Bone marrow (tissue), 2 donors: ENCODE measurements around the gene B4GALT6.

ENCODE experiments used
- DNase-seq, 2 donors: peaks; one replicate each; lab custom pipeline; 2025; lab: John Stamatoyannopoulos, UW

Gene B4GALT6

GRCh38 chr18:31658670-31659575, 25.5 kb downstream of the B4GALT6 start:
- peak in 1 of 2 donors; percentile 96 for DNase-seq

GRCh38 chr18:31657823-31658669, 26.3 kb downstream of the B4GALT6 start:
- no peak for DNase-seq

- no peak for DNase-seq
Measured at GRCh38 chr18:31656754-31657153, 27.6 kb downstream of the B4GALT6 start.

- DNase-seq: peak in 1 of 2 donors; percentile 18
Measured at GRCh38 chr18:31655354-31655753, 29.0 kb downstream of the B4GALT6 start.

GRCh38 chr18:31652877-31653276, 31.5 kb downstream of the B4GALT6 start:
- no peak for DNase-seq

GRCh38 chr18:31652357-31652756, 32.0 kb downstream of the B4GALT6 start:
- DNase-seq: peak in 1 of 2 donors; percentile 67

GRCh38 chr18:31651369-31651768, 33.0 kb downstream of the B4GALT6 start:
- DNase-seq: no peak

- DNase-seq: no peak
Measured at GRCh38 chr18:31649978-31650719, 34.2 kb downstream of the B4GALT6 start.

GRCh38 chr18:31649449-31649848, 34.9 kb downstream of the B4GALT6 start:
- no peak for DNase-seq

GRCh38 chr18:31648966-31649429, 35.4 kb downstream of the B4GALT6 start:
- DNase-seq: peak in 1 of 2 donors; percentile 35

- no peak for DNase-seq
Measured at GRCh38 chr18:31648458-31648857, 35.9 kb downstream of the B4GALT6 start.

GRCh38 chr18:31647127-31647753, 37.1 kb downstream of the B4GALT6 start:
- DNase-seq: no peak

GRCh38 chr18:31646332-31647126, 37.9 kb downstream of the B4GALT6 start:
- DNase-seq: peak in 1 of 2 donors; percentile 26

GRCh38 chr18:31645411-31645810, 39.0 kb downstream of the B4GALT6 start:
- DNase-seq: no peak

GRCh38 chr18:31643003-31643402, 41.4 kb downstream of the B4GALT6 start:
- no peak for DNase-seq

GRCh38 chr18:31637445-31637844, 46.9 kb downstream of the B4GALT6 start:
- DNase-seq: no peak

- DNase-seq: no peak
Measured at GRCh38 chr18:31636387-31636786, 48.0 kb downstream of the B4GALT6 start.

GRCh38 chr18:31634331-31634713, 50.1 kb downstream of the B4GALT6 start:
- DNase-seq: peak in 1 of 2 donors; percentile 86

- DNase-seq: peak in 1 of 2 donors; percentile 64
Measured at GRCh38 chr18:31633392-31634330, 50.7 kb downstream of the B4GALT6 start.
